Activated T-helper 9 cell treated with anti-CD3 and anti-CD28 coated beads, Interleukin-2, amount 50 U/mL, for 16 hours (primary cell): ENCODE data around the gene SMOC2.

Experiments
- DNase-seq: peaks from one replicate; pipeline ENCODE4 v3.0.0-alpha.2; 2020; ENCODE audit warnings: low read depth

SMOC2 gene

DNA sequence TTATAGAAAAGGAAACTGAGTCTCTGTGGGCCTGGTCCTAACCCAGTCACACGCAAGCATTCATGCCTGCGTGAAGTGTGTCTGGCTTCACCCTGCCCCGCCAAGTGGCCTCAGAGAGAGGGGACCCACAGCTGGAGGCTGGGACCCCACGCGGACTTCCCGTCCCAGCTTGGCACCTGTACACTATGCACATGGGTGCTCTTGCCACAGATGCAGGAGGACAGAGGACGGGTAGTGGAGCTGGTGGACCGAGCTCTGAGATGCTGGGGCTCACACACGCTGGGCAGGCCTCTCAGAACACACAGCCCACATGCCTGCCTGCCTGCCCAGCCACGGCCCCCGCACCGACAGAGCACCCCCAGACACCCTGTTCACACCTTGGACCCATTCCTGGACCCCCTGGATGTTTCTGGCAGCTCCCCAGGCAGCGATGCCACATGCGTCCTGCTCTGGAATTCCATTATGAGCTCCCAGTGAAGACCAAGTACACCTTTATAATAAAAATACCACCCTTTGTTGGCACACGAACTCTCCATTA is 24.9 kb upstream of the SMOC2 start:
- DNase-seq, result no peak

DNA sequence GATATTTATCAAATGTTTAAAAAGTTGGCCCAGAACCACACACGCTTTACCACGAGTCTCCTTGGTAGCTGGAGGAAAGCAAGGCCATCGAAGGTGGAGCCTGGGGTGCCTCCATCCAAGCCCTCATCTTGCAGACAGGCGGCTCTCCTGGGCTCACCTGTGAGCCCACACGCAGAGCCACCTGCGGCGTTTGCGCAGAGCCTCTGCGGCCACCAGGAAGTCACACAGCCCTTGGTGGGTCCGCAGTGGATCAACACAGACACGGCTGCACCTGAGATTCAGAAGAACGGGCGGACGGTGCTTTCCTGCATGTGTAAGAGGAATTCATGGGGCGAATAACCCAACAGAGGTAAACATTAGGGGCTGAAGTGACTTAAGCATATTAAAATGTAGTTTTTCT is 24.5 kb upstream of the SMOC2 start:
- DNase-seq, result no peak

DNA sequence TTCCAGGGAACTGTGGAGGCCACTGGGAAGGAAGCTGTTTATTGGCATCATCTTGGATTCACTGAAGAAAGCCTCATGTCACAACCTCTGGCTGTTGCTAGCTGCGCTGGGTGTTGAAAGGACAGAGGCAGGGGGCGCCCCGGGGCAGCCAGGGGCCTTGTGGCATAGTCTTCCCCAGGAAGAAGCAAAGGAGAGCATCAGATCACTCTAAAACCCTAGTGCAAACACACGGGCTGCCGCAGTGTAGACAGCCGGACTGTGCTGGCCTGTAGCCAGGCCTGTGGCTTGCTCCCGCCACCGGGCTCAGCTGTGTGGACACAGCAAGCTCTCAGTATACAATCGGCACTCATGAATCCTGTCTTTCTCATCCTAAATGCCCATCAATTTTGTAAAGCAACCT is 23.8 kb upstream of the SMOC2 start:
- DNase-seq, result no peak

DNA sequence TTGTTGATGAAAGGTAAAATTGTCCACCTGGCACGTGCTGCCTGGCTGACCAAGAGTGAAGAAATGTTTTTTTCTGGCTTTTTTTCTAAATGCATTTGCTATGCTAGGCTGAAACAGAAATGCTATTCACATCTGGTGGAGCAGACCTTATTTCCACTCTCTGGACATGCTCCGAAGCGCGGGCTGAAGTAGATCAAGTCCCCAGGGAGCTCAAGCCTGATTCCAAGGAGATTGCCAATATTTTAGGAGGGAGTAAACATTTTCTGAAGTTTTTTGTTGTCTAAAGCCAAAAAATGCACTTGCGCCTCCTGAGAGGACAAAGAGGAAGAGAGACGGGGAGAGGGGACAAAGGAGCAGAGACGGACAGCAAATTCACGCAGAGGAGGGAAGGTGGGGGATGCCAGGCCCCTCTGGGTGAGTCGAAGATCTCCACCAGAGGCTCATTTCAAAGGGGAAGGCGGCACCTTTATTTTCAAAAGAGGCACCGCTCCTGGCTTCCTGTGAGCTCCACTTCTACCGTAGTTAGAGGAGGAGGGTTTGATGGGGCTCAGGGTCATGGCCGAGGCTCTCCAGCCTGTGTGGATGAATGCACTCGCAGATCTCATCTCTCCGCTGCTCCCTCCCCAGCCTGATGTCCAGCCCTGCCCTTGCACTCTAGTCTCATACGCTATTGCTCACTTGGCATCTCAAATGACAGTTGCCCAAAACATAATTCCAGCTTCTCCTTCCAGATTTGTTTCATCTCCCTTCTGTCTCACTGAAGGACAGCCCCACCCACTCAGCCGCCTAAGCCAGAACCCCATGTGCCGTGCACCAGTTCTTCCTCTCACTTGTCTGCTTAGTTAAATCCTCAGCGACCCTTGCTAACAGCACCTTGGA is 23.1 kb upstream of the SMOC2 start:
- DNase-seq, result no peak

DNA sequence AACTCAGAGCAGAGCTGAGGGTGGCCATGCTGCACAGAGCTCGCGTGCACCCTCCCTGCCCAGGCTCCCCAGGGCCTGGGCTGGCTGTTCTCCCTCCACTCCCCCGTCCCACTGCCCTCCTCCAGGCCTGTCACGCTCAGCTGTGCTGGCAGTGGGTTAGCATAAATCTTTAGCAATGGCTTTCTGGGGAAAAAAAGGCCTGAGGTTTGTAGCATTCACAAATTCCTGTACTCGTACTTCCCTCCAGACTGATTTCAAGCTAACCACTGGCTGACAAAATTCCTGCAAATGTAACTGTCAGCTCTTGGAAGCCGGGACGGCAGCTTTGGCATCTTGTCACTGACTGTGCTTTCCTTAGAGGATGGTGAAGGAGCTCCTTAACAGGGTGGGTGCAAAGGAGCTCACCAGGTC is 22.3 kb upstream of the SMOC2 start:
- DNase-seq, result no peak

DNA sequence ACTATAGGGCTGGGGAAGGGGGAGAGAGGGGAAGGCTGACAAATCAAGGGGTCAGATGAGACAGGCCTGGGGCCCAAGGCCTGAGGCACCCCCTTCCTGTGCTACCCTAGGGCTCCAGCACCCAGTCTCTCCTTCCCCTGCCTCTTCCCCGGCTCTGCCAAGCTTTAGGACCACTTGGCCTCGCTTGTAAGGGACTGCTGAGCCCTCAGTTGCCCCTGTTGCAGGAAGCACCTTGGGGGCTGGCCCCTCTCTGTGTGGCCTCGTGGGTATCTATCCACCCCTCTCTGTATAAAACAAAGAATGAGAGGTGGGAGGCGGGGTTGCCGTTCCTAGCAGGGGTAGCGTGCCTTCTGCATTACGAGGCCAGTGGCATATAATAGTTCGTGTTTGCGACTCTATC is 21.4 kb upstream of the SMOC2 start:
- no peak for DNase-seq

DNA sequence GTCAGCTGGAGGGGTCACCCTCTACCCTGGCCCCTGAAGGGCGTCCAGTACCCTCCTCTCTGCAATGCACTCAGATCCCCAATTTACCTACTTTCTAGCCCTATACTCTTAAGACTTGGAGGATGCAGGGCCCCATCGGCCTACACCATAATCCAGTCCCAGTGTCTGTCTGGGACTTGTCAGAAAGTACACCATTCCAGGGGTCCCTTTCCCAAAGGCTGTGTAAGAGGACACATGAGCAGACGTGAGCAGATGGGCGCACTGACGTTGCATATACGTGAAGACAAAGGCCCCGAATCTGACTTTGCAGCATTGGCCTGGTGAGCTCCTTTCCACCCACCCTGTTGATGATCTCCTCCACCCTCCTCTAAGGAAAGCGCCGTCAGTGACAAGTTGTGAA is 20.9 kb upstream of the SMOC2 start:
- no peak for DNase-seq

DNA sequence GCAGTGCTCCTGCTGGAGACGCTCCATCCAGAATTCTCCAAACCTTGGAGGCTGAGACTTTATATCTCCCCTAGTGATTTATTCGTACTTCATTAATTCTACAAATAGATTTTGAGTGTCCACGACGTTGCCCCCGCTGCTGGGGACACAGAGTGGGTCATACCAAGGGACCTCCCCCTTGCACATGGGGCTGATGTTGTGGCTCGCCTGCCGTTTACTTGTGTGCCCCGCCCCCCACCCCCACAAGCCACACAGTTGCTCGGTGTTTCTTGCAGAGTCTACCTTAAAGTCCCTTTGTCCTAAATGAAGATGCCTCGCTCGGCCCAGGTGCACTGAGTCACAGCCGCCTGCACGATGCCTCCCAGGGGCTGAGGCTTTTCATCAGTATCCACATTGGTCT is 20.3 kb upstream of the SMOC2 start:
- DNase-seq, result no peak

DNA sequence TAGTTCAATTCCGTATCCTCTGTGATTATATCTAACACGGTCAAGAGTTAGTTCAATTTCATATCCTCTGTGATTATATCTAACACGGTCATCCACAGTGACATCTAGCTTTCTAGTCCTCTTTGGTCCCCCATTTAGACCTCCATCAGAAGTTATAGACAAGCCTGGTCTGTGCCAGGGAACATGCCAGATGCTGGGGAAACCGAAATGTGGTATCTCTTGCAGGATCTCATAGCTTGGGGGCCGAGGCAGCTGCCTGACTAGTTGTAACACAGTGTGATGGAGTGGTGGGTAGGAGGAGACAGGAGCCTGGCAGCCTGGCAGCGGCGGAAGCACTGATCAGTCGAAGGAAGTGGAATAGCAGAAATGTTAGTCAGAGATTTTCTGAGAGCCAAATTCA is 13.8 kb upstream of the SMOC2 start:
- no peak for DNase-seq

DNA sequence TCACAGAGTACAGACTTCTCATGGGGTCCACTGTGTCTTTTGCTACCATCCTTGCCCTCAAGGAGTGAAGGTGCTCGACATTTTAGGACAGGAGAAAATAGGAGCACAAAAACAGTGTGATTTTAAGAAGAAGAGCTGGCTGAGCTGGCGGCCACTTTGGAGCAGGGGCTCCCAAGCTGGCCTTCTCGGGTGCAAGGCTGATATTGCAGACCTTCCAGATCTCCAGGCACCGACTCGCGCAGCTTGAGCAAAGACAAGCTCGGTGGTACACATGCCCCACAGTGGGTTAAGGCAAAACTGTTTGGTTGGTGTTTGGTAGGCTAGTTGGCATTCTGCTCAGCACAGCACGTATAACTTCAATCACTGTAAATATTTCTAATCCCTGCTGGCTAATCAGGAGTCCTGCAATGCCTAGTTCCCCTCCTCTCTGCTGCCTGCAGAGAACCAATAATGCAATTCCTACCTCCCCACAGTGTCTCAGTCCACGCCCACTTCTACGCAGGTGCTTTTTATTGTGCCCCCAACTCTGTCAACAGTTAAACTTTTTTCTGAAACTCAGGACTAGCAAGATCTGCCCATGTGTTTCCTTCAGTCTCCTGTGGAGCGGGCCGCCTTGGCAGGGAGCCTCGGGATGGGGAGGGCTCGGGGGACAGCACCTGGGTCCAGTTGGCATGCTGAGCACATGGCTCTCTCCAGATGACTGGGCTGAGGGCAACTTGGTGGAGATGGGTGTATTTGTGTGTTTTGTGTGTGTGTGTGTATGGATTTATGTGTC is 12.7 kb upstream of the SMOC2 start:
- DNase-seq, result no peak

DNA sequence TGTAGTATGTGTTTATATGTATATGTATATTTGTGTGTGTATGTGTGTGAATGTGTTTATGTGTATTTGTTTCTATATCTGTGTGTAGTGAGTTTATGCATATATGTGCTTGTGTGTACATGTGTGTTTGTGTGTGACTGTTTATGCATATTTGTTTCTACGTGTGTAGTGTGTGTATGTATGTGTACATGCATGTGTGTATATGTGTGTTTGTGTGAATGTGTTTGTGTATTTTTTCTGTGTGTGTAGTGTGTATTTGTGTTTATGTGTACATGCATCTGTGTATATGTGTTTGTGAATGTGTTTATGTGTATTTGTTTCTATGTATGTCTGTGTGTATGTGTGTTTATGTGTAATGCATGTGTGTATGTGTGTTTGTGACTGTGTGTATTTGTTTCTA is 12.1 kb upstream of the SMOC2 start:
- DNase-seq, result no peak

DNA sequence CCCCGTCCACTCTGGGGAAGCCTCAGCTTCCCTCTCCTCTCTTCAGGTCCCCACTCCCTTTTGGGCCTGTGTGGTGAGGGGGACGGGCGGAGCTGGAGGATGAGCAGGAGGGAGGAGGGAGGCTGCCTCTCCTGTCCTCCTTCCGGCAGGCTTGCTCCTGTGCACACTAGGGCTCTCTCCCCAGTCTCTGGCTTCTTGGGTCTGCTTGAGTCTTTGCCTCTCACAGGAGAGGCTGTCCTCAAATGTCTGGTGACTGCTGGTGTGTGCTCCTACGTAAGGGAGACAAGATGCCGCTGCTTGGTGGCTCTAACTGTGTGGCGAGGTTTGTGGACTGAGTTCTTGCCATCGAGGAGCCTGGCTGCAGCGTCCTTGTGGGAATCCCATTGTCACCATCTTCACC is 8.8 kb upstream of the SMOC2 start:
- no peak for DNase-seq

DNA sequence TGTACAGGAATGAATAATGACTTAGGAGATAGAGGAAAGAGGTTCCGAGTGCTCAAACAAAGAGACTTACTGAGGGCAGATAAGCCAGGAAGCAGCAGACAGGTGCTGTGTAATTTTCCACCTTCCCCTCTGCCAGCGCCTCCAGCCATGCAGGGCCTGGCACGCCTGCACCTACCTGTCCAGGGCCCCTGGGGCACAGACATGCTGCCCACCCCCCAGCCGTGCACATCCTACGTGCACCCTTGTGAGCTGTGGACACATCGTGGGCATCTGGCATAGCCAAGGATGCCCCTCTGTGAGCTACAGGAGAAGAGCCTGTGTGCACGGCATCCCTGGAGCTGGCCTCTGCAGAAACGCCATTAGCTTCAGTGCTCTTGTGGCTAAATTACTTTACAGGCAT is 7.1 kb upstream of the SMOC2 start:
- DNase-seq, result no peak

DNA sequence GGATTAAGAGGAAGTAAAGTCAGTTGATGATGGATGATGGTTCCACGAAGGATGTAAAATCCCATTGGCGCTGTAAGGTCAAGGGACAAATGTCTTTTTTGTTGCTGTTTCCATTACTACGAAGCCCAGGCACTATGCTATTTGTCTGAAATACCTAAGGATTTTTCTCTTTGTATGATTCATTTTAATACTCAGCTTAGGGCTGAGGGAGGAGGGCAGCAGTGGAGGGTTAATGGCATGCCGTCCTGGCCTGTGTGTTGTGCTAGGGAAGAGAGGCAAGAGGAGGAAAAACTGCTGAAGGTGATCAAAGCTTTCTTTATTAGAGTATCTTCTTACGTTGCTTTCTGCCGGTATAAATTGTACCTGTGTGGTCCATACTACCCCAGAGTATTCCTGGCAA is 6.5 kb upstream of the SMOC2 start:
- DNase-seq, result no peak

DNA sequence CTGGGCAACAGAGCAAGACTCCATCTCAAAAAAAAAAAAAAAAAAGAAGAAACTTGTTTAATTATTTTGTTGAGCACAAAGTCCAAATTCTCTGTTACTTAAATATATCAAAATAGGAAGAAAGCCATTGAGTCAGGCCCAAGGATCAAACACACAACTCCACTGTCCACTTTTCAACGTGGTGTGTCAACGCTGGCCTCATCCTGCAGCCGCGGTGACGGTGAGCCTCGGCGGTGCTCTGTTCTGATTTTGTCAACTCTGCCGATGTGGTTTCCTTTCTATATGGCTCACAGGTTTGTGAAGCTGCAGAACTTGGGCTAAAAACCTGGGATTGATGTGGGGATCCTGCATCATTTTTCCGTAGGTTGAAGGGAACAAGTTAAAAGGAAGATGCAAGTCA is 3.2 kb upstream of the SMOC2 start:
- DNase-seq, result no peak

DNA sequence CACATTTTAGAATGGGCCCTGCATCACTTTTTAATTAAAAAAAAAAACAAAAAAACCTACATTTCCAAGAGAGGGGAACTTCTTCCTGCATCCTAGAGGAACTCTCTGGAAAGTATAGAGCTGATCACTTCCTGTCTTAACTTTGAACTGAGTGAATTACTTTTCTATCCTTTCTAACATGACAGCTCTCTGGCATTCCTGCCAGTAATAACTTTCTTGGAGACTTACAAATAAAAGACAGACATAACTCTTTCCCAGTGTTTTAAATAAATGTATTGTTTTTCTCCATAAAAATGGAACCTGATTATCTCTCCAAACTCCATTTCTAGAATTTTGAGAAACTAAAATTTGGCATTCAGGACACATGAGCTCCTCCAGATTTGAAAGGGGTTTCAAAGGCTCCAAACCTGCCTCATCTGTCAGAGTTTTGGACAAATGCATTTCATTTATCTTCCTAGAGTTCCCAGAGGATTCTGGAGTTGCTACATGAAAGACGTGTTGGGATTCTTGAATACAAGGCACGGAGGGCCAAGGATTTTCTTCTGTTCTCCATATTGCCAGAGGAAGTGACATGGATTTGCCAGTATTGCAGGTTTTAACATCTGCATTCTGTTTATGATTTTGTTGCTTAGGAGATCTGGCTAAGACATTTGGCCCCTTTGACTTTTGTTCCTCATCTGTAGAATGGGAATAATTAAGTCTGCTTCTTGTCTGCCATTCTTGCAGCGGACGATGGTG is 2.0 kb upstream of the SMOC2 start:
- no peak for DNase-seq

DNA sequence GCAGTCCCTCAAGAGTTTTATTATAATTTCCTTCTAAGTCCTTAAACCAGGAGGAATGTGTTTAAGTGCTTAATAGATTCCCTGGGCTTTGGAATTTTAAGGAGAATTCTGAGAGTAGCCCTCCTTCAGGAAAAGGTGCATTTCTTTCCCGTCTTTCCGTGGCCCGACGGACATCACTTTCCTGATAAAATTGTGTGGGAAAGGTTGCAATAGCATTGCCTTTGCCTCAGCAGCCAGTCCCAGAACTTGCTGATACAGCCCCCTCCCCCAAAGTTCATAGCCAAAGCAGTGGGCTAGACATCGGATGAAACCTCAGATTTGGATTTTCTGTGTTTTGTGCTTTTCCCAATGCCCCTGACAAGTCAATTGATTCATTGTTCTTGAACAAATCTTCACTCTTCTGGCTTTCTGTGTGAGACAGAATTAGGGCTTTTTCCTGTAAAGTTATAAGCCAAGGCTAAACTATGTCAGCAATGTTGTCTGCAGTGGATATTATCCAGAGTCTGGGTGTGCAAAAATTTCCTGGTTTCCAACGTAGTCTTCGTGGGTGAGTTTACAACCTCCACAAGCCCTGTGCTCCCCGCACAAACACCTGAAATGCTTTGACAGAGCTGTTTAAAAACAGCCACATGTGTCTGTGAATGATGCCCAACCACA is 1.1 kb upstream of the SMOC2 start:
- no peak for DNase-seq

DNA sequence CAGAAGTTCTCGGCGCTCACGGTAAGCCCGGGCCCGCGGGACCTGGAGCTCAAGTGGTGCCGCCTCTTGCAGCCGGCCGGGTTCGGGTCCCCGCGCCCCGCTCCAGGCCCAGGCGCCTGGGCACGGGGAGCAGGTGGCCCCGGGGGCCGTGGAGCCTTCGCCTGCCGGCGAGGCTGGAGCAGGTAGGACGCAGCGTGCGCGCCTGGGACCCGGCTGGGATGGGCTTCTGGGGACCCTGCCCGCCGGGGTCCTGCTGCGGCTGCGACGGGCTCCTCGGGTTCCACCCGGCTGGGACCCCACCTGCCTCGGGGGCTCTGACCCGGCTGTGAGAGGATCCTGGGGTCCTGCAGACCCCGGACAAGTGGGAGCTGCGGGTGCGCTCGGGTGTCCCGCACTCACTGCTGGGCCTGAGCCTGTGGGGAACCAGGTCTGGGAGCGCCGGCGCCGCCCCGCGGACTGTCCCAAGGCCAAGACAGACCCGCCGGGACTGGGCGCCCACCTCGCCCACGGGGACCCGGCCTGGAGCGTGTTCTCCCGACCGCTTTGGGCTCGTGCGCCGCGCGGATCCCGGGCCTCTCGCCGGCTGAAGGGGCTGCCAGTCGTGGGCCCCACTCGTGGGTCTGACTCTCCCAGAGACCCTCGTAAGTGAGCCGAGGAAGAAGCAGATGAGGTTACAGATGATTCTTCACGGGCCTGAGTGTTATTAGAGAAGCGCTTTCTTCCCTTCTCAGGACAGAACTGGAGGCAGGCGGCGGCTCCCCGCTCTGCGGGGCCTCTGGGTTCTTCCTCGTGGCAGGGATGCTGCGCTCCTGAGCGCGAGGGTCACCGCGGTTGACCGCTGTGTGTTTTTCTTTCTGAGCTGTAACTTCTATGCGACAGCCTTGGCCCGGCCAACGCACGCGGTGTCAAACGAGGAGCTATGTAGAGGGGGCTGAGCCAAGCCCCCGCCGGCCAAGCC is 729 bp downstream of the SMOC2 start:
- DNase-seq, result no peak

DNA sequence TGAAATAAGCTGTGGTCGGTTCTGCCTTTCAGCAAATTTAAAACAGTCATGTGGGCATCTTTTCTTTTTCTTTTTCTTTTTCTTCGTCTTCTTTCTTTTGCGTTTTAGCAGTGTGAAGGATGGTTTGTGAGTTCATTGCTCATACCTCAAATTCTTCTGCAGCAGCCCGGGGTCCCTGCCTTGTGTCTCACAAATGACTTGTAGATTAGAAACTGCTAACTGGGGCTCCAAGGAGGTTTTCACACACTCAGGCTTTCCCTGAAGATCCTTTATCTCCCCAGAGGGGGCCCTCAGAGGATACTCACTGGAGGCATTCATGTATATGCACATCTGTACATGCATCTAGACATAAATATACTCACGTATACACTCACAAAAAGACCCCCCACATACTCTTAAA is 1.7 kb downstream of the SMOC2 start:
- DNase-seq, result no peak

DNA sequence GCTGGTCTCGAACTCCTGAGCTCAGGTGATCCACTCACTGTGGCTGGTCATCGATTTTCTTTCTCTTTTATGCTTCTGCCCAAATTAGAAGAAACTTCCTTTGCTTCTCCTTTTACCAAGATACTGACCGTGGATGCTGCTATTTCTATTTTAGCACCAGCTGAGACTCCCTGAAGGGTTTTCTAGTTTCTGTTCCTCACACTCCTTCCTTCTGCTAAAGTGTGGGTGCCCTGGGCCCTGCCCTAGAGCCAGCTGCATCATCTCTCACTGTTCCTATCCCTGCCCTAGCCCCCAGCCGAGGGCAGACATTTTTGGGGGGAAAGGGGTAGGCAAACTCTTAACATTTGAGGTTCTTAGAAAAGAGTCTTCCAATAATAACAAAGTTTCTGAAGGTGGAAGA is 6.3 kb downstream of the SMOC2 start:
- no peak for DNase-seq

DNA sequence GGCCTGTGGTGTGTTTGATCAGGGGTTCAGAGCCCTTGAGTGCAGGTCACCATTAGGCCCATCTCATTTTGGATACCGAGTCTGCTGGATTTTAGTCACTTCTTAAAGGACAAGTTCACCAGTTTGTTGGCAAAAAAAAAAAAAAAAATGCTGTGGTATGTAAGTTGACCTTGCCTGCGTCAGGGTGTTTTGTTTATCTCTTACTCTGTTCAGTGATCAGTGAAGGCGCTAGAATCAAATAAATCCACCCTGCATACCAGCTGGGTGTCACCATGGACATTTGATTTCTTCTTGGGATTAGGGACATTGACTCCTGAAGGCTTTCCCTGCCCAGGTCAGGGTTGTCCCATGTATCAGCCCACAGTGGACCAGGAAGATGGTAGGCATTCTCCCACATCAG is 6.7 kb downstream of the SMOC2 start:
- no peak for DNase-seq
